ENCODE results near the gene SAMD11.

DNA sequence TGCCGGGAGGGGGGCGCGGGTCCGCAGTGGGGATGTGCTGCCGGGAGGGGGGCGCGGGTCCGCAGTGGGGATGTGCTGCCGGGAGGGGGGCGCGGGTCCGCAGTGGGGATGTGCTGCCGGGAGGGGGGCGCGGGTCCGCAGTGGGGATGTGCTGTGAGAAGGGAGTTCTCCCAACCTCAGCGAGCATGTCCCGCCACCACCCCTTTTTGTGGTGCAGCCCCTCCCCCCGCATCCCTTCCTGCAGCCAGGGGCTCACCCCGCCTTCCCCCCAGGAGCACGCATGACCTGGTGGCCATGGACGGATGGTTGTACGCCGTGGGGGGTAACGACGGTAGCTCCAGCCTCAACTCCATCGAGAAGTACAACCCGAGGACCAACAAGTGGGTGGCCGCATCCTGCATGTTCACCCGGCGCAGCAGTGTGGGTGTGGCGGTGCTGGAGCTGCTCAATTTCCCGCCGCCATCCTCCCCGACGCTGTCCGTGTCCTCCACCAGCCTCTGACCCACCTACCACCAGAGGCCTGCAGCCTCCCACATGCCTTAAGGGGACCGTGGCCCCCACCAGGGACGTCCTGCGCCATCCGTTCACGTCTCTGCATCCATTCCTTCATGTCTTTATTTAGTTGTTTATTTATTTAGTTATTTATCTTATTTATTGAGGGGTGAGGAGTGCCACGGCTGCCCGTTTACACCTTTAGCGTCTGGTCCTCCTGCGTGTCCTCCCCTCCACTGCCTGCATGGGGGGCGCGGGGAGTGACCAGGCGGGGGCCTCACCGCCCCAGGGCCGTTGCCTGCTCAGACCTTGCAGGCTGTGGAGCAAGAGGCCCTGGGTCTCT is 41.2 kb downstream of the SAMD11 start:
- TF ChIP-seq, protein P1, sequence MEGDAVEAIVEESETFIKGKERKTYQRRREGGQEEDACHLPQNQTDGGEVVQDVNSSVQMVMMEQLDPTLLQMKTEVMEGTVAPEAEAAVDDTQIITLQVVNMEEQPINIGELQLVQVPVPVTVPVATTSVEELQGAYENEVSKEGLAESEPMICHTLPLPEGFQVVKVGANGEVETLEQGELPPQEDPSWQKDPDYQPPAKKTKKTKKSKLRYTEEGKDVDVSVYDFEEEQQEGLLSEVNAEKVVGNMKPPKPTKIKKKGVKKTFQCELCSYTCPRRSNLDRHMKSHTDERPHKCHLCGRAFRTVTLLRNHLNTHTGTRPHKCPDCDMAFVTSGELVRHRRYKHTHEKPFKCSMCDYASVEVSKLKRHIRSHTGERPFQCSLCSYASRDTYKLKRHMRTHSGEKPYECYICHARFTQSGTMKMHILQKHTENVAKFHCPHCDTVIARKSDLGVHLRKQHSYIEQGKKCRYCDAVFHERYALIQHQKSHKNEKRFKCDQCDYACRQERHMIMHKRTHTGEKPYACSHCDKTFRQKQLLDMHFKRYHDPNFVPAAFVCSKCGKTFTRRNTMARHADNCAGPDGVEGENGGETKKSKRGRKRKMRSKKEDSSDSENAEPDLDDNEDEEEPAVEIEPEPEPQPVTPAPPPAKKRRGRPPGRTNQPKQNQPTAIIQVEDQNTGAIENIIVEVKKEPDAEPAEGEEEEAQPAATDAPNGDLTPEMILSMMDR (IDR thresholded peaks at IDR 0.05 in 2 of 3, conservative IDR thresholded peaks at IDR 0.05 in 1 of 3; ENCODE audit: borderline replicate concordance in 1 of 3, insufficient read depth in 1 of 3, low read depth in 2 of 3, low read length in 2 of 3): no peak
- TF ChIP-seq, protein P2, sequence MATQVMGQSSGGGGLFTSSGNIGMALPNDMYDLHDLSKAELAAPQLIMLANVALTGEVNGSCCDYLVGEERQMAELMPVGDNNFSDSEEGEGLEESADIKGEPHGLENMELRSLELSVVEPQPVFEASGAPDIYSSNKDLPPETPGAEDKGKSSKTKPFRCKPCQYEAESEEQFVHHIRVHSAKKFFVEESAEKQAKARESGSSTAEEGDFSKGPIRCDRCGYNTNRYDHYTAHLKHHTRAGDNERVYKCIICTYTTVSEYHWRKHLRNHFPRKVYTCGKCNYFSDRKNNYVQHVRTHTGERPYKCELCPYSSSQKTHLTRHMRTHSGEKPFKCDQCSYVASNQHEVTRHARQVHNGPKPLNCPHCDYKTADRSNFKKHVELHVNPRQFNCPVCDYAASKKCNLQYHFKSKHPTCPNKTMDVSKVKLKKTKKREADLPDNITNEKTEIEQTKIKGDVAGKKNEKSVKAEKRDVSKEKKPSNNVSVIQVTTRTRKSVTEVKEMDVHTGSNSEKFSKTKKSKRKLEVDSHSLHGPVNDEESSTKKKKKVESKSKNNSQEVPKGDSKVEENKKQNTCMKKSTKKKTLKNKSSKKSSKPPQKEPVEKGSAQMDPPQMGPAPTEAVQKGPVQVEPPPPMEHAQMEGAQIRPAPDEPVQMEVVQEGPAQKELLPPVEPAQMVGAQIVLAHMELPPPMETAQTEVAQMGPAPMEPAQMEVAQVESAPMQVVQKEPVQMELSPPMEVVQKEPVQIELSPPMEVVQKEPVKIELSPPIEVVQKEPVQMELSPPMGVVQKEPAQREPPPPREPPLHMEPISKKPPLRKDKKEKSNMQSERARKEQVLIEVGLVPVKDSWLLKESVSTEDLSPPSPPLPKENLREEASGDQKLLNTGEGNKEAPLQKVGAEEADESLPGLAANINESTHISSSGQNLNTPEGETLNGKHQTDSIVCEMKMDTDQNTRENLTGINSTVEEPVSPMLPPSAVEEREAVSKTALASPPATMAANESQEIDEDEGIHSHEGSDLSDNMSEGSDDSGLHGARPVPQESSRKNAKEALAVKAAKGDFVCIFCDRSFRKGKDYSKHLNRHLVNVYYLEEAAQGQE (IDR thresholded peaks at IDR 0.05; ENCODE audit: low read depth): no peak
- TF ChIP-seq POLR2A (IDR thresholded peaks at IDR 0.05; ENCODE audit: borderline replicate concordance, extremely low read depth, insufficient read depth, insufficient read length) (no peak), CEBPB (IDR thresholded peaks at IDR 0.05; ENCODE audit: low read depth) (no peak), POLR2AphosphoS5 (IDR thresholded peaks at IDR 0.05; ENCODE audit: low read depth, low read length) (no peak; the same call in 1 of the 2 replicates), SP1 (IDR thresholded peaks at IDR 0.05; ENCODE audit: low read depth) (no peak), EZH2 (IDR thresholded peaks at IDR 0.05) (no peak), RAD21 (IDR thresholded peaks at IDR 0.05; ENCODE audit: low read depth) (no peak), EZH2phosphoT487 (IDR thresholded peaks at IDR 0.05; ENCODE audit: borderline replicate concordance) (no peak), JUND (IDR thresholded peaks at IDR 0.05) (no peak), ZNF274 (IDR thresholded peaks at IDR 0.05; ENCODE audit: low read depth, low read length) (no peak), YY1 (IDR thresholded peaks at IDR 0.05; ENCODE audit: extremely low read depth, insufficient replicate concordance, low read depth, low read length) (no peak)
- TF ChIP-seq, protein P3, sequence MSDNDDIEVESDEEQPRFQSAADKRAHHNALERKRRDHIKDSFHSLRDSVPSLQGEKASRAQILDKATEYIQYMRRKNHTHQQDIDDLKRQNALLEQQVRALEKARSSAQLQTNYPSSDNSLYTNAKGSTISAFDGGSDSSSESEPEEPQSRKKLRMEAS (IDR thresholded peaks at IDR 0.05): no peak
